Measurements from ENCODE around the gene NPSR1. TPM values are rescaled to one million over a fixed set of nuclear protein-coding genes. Genes with fewer than 3 reads are reported as not detected.

Gene NPSR1
- total and polyA plus RNA-seq, 11 donors, result not detected

DNA sequence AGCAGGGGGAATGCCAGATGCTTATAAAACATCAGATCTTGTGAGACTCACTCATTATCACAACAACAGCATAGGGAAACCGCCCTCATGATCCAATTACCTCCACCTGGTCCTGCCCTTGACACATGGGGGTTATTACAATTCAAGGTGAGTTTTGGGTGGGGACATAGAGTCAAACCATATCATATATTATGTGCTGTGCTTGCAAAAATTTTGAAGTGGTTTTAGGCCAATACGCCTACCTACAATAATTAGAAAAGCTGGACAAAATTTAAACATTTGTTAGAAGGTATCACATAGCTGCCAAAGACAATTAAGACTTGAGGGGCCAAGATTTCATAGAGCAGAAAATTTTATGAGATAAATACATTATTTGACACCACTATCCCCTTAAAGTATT is 29.5 kb downstream of the NPSR1 start:
- intact Hi-C loops (cut with DNase I), result no loop called here
- Histone ChIP-seq H3K9me3 (peaks cover 0 to 15% (median 0%) of the 10 kb centered on the region in 12 donors), H3K27ac (no peak overlapping the region), H3K36me3 (no peaks in the 10 kb centered on the region), H3K27me3 (no peaks in the 10 kb centered on the region), H3K4me1 (no peaks in the 10 kb centered on the region), H3K4me3 (no peak overlapping the region)
- DNase-seq (no peak), ATAC-seq (no peak)
- WGBS, 4 donors, result 73 to 86% (median 82%) methylated on average over 2 of the region's 2 CpGs
- TF ChIP-seq, protein P1, sequence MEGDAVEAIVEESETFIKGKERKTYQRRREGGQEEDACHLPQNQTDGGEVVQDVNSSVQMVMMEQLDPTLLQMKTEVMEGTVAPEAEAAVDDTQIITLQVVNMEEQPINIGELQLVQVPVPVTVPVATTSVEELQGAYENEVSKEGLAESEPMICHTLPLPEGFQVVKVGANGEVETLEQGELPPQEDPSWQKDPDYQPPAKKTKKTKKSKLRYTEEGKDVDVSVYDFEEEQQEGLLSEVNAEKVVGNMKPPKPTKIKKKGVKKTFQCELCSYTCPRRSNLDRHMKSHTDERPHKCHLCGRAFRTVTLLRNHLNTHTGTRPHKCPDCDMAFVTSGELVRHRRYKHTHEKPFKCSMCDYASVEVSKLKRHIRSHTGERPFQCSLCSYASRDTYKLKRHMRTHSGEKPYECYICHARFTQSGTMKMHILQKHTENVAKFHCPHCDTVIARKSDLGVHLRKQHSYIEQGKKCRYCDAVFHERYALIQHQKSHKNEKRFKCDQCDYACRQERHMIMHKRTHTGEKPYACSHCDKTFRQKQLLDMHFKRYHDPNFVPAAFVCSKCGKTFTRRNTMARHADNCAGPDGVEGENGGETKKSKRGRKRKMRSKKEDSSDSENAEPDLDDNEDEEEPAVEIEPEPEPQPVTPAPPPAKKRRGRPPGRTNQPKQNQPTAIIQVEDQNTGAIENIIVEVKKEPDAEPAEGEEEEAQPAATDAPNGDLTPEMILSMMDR (IDR thresholded peaks at IDR 0.05), result no peak
- TF ChIP-seq POLR2A (IDR thresholded peaks at IDR 0.05), result no peak

DNA sequence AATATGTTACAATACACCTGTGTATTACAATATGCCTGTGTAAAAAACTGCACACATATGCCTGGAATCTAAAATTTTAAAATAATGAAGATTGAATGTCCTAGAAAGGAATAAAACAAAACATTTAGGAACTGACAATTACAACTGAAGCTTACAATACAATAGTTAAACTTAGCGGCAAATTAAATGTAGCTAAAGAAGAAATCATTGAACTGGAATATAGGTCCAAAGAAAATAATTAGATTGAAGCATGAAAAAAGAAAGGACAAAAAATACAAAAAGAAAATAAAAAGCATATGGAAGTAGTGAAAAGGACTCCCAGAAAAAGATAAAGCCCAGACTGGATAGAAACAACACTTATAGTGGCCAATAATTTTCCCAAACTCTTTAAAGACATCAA is 38.4 kb downstream of the NPSR1 start:
- 92 to 99% (median 97%) methylated on average over 1 of the region's 1 CpG for WGBS, 4 donors
- Histone ChIP-seq H3K27ac (no peak overlapping the region), H3K4me3 (no peak overlapping the region), H3K36me3 (no peaks in the 10 kb centered on the region), H3K4me1 (no peaks in the 10 kb centered on the region), H3K9me3 (peaks cover 0 to 47% (median 28%) of the 10 kb centered on the region in 12 donors), H3K27me3 (no peaks in the 10 kb centered on the region)
- intact Hi-C loops (cut with DNase I), result no loop called here
- TF ChIP-seq, protein P1 (IDR thresholded peaks at IDR 0.05), result no peak
- ATAC-seq, result no peak
- no peak for DNase-seq

DNA sequence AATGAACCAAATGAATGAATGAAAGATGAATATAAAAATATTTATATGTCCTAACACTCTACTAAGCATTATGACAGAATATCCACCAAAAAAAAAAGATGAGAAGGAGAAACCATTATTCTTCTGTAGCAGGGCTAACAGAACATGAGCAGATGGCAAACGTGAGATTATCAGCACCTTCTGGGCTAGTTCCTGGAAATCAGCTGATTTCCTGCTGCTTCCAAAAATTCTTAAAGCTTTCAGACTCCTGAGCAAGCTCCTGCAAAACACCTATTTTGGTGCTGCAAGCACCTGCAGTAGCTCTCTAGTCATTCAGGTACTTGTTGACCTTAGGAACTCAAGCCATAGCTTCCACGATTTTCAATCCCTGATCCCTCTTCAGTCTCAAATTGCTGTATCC is 51.8 kb downstream of the NPSR1 start:
- TF ChIP-seq, protein P1 (IDR thresholded peaks at IDR 0.05), result no peak
- no peak for TF ChIP-seq POLR2A (IDR thresholded peaks at IDR 0.05)
- no peak for ATAC-seq
- intact Hi-C loops (cut with DNase I), result no loop called here
- Histone ChIP-seq H3K9me3 (no peaks in the 10 kb centered on the region), H3K4me1 (no peaks in the 10 kb centered on the region), H3K4me3 (no peak overlapping the region), H3K27ac (no peak overlapping the region), H3K36me3 (no peaks in the 10 kb centered on the region), H3K27me3 (no peaks in the 10 kb centered on the region)
- DNase-seq, result no peak
- WGBS, 4 donors, result 45 to 63% (median 47%) methylated on average over 2 of the region's 2 CpGs

DNA sequence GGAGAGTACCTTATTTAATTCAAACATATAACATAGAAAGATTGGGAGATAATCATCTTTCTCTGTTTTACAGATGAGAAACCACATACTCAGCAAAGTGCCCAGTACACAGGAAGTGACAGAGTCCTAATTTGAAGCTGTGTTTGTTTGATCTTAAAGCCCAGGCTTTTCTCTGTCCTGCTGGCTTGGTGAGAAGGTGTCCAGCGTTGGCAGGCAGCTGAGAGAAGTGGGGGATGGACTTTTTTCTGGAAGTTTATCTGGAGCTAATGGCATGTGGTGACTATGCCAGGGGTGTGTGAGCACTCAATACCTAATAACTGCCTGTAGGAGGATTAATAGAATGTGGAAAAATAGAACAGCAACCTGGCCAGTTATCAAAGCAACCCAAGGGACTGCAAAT is 60.8 kb downstream of the NPSR1 start:
- DNase-seq (no peak), ATAC-seq (peak; percentile 46 to 79 (median 72))
- Histone ChIP-seq H3K27me3 (no peaks in the 10 kb centered on the region), H3K9me3 (no peaks in the 10 kb centered on the region), H3K27ac (no peak overlapping the region), H3K4me1 (peaks cover 0 to 14% (median 0%) of the 10 kb centered on the region in 12 donors), H3K36me3 (no peaks in the 10 kb centered on the region), H3K4me3 (no peak overlapping the region)
- intact Hi-C loops (cut with DNase I), result no loop called here
- TF ChIP-seq, protein P1 (IDR thresholded peaks at IDR 0.05), result no peak
- TF ChIP-seq POLR2A (IDR thresholded peaks at IDR 0.05), result no peak
- WGBS, 4 donors, result 0 to 14% (median 8%) methylated on average over 1 of the region's 1 CpG

Data from heart left ventricle (tissue), 16 donors.